HG02623 (cell line): ENCODE results near the gene MTOR.

Source experiments
- ATAC-seq: cut with Tn5 transposase; IDR thresholded peaks from one replicate; pipeline ENCODE4 v1.9.1; 2021; ENCODE audit warnings: moderate library complexity; ENCODE audit not compliant: unreplicated experiment

The MTOR gene

DNA sequence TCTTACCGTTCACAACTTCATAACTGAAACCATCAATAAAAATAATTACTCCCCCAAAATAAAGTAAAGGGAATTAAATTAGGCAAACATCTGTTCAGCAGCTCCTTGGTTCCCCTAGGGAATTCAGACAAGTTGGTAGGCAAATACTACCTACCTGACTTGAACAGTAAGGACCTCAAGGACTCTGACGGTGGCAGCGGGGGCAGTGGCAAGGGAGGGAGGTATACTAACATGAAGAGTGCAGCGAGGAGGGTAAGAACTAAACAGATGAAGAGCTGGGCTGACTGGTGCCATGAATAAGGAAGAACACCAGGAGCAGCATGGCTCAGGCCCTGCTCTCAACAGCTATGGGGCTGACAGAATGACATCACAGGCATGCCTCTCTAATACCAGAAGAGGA lies 33.1 kb downstream of the MTOR start:
- no peak for ATAC-seq

DNA sequence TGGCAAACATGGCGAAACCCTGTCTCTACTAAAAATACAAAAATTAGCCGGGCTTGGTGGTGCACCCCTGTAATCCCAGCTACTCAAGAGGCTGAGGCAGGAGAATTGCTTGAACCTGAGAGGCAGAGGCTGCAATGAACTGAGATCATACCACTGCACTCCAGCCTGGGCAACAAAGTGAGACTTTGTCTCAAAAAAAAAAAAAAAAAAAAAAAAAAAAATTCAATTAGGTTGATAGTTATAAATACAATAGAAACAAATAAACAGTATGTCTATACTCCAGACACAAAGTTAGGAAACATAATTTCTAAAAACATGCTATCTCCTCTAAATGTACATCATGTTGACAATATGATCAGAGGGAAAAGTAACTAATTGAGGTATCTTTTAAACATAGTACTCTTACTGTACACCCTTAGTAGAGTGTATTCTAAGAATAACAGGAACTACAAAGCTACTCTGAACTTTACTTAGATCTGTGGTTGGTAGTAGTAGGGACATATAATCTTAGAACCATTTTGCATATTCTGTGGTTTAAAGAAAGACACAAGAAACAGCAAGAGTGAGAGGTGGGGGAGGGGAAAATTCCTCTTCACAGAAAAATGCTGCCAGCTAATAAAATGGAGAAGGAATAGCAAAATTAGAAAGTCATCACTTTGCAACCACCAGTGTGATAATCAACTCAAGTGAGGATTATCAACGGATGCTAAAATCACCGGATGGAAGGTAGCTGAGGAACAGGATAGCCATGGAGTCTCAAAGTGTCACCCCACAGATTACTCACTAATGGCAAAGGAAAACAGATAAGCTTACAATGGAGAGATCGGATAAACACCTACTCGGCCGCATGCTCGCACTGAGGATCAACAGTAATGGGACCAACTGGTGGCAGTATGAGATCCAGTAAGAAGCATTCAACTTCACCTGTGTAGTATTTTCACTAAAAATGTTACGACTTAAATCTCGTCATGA lies 35.0 kb downstream of the MTOR start:
- ATAC-seq, result no peak

DNA sequence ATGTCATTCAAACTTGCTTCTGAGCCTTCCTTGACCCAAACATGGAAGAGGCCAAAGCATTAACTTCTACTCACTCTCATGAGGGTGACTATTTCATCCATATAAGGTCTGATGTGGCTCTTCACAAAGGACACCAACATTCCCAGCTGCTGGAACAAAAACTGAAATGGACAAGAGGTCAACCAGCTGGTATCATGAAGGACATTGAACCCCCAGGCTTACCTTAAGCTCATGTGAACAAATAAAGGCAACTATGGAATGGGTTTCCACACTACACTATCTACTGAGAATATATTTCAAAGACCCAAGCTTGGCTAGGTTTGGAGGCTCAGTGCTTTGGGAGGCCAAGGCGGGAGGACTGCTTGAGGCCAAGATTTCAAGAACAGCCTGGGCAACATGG lies 46.3 kb downstream of the MTOR start:
- no peak for ATAC-seq

DNA sequence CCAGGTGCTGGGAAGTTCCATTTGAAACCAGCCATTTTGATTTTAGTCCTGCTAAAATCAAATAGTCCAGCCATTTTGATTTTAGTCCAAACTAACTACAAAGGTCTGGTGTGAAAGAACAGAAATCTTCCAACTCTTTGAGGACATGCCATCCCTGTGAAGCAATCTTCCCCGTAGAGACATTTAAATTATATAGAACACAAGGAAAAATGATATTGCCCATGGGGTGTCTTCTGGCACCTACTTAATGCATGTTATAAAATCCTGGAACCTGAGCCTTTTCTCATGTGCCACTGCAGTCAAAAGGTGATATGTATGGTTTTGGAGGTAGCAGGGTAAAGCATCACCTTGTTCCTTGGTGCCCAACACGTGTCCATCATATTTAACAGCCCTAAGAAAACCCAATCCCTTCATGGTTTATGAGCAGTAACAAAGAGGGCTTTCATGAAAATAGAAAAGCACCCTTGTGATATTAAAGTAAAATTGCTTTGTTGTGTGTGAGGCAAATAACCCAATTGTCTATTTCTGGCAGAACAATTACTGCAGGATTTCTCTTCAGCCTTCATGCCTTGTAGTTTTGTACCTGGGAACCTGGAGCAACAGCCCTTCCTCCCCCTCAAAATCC lies 46.9 kb downstream of the MTOR start:
- ATAC-seq, result no peak

DNA sequence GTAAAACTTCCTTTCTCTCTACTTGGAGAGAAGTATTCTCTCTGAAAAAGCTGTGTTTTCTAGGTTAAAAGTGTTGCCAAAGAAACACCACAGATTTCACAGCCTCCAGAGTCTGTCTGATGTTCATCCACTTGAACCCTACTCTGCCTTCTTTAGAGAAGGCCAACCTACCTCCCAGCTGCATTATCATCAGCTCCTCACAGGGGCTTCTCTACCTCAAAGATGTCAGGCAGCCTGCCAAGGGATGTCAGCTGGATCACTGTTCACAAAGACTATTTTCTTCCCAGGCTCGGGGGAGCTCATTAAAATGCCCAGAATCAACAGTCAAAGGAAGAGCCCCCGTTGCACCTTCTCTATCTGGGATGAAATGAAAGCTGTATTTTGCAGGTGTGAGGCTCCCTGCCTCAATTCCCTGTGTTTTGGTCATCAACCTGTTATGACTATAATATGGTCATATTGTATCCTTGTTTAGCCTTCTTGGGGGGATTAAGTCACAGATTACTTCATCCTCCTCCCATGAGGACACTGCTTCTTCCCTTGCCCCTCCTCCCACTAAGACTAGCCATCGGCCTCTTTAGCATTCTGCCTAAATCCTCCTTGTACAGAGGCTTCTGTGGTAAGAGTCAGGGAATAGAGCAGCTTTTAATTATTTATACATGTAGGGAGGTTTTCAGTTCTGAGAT lies 47.5 kb downstream of the MTOR start:
- ATAC-seq, result no peak

DNA sequence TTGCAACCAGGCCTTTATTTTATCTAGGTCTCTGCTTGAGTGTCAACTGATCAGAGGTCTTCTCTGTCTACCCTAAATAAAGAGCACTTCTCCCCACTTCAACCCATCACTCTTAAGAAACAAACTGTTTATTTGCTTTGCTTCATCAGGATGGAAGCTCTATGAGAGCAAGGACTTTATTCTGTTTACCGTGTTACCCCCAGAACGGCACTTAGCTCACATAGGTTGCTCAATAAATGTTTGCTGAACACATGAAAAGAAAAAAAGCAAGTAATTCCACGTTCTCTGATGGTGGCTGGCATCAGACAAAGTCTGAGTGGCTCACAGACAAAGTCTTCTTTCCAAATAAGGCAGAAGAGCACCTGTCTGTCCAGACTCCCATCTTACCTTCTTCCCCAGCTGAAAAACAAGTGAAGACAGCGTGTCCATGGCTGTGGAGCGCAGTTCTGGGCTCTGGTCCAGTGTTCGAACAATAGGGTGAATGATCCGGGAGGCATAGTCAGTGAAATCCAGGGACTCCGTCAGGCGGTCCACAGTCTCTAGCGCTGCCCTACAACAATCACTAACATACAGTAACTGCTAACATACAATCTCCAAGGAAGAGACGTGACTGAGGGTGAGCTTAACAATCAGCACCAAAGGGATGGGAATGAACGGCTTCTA lies 50.3 kb downstream of the MTOR start:
- ATAC-seq, result no peak

DNA sequence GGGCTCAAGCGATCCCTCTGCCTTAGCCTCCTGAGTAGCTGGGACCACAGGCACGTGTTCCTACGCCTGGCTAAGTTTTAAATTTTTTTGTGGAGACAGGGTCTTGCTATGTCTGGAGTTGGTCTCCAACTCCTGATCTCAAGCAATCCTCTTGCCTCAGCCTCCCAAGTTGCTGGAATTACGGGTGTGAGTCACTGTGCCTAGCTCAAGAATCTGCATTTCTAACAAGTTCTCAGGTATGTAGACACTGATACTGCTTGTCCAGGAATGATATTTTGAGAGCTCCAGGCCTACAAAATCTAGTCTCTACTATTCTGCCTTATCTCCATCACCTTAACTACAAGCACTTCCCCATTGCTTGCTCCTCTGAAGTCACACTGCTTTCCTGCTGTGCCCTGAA lies 50.9 kb downstream of the MTOR start:
- no peak for ATAC-seq

DNA sequence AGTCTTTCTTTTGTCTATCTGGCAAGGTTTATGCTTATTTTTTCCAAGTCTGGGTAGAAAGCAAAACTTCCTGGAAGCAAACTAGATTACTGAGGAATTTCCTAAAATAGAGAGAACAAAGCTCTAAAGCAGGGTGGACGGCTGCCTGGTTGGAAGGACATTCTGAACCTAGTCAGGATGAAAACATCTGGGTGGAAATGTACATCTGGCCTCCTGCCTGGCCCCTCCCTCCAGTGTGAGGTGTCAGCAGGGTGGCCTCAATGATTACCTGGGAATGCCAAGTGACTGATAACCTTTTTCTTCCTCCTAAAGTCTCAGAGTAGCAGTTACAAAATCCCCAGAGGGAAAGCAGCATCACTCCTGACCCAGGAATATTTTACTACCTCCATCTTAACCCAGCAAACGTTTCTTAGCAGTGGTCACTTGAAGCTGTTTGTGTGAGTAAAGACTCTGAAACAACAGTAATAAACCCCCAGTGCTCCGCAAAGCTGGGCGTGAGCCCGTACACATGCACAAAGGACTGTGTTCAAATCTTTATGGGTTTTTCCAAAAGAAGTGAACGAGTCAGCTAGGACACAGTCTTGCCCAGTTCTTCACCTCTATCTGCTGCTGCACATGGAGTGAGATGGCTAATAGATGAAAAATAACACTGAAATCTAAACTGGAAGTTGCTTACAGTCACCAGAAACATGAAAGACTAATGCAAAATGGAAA lies 54.3 kb downstream of the MTOR start:
- ATAC-seq, result no peak

DNA sequence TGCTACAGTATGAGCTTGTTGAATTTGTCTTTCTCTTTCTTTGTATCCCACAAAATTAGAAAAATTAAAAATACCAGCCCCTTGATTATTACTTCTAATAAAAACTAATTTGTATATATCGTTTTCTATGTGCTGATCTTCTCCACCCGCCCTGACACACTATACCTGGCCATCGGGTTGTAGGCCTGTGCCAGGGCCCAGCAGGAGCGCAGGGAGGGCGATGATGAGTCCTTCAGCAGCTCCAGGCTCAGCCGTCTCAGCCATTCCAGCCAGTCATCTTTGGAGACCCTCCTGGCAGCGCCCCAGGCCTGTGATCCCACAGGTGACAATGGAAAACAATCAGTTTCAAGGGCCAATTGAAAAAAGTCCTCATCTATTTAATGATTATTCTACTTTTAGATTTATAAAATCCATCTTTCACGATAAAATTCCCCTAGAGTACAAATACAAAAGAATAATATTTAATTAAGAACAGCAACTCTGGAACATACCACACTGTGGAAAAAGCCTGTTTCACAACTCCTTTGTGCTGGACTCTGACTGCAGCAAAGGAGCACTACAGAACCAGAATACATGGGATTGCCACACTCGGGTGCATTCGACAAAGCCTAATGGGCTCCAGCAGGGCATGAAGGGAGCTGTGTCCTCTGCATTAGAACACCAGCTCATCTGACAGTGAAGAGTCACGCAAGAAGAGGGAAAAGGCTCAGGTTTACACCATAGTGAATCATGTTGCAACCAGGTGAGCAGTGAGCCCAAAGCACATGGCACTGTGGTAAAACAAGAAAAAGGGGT lies 57.8 kb downstream of the MTOR start:
- ATAC-seq, result no peak

DNA sequence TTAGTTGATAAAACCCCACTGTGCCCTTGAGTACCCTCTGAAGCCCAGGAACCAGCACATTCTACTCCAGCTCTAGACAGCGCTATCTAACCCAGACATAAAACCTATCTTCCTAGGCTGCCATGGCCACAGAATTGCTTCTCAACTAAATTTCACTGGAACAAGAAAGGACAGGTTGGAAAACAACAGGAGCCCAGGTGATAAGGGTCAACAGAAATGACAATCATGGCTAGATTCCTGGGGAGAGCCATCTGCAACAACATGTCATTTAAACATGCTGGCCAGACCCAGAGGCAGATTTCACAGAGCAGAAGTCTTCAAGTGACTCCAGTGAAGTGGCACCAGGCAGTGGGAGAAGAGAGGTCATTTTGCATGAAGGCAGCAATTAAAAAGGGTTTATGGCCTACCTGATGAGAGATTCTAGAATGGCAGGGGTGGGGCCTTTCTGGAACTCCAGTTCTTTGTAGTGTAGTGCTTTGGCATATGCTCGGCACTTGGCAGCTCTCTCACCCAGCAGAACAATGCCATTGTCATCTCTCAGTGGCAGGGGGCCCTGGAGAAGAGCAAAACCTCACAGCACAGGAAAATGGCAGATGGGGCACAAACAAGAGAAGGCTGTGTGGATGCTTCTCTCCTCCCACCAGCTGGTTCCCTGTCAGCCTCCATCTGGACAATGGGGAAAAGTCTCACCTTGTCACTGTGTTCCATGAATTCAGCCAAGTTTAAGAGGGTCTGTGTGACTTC lies 63.3 kb downstream of the MTOR start:
- no peak for ATAC-seq

DNA sequence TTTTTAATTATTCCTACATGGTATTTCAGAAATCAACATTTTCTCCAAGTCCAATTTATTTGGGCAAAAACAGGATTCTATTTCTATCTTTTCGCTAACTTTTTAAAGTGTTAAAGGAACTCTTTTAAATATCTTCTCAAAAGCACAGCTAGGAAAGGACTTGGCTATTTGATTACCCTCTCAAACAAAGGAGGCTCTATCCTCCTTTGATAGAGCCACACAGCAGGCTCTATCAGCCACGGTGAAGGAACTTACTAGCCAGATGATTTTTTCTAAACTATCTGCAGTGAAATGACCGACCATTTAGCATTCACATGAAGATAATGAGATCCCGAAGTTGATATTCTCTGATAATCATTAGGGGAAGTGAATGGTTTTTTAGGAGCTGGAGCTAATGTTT lies 64.1 kb downstream of the MTOR start:
- no peak for ATAC-seq

DNA sequence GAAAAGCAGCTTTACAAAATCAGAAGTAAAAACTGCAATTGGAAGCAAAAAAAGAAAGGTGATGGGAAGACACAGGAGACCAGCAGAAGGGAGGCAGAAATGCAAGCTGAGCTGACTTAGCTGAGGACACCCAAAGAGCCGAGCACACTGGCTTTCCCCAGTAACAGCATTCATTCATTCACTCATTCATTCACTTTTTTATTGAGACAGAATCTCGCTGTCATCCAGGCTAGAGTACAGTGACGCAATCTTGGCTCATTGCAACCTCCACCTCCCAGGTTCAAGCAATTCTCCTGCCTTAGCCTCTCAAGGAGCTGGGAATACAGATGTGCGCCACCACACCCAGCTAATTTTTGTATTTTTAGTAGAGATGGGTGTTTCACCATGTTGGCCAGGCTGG lies 65.0 kb downstream of the MTOR start:
- ATAC-seq, result no peak

DNA sequence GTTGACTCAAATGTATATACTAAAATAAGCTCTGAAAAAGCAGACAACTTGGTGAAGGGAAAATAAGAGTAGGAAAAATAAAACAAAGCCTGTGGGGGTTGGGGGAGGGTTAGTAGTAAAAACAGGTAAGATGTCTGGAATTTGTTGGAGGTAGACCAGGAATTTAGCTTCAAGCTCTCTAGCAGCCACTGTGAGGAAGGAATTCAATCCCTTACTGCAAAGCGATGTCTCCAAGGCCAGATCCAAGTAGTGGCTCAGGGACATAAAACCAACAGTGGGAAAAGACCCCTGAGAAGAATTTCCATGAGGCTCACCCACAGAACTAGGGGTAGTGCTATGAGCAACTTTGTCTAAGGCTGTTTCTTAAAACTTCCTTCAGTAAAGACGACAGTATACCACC lies 65.4 kb downstream of the MTOR start:
- ATAC-seq, result no peak

DNA sequence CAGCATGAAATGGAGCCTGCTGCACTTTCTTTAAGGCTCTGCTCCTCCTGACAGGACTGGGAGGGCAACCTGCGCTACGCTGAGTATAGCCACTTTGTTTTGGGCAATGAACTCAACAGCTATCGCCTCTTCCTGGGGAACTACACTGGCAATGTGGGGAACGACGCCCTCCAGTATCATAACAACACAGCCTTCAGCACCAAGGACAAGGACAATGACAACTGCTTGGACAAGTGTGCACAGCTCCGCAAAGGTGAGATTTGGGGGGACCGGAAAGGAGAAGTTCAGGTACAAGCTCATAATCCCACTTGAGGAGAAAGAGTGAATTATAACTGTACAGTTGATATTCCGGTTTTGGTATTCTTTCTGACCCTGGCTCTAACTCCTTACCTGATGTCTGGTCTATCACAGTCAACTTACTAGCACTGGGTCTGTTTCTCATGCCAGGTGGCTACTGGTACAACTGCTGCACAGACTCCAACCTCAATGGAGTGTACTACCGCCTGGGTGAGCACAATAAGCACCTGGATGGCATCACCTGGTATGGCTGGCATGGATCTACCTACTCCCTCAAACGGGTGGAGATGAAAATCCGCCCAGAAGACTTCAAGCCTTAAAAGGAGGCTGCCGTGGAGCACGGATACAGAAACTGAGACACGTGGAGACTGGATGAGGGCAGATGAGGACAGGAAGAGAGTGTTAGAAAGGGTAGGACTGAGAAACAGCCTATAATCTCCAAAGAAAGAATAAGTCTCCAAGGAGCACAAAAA lies 67.8 kb downstream of the MTOR start:
- ATAC-seq, result no peak

DNA sequence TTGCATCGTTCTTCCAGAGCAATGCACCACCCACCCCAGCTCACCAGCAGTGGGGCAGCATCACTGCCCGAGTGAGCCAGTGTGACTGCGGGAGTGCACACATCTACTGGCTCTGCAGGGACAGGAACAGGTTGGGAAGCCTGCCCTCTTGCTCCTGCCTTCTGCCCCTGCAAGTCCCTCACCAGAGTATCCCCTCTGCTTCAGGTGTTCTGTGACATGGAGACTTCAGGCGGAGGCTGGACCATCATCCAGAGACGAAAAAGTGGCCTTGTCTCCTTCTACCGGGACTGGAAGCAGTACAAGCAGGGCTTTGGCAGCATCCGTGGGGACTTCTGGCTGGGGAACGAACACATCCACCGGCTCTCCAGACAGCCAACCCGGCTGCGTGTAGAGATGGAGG lies 69.0 kb downstream of the MTOR start:
- ATAC-seq, result no peak

DNA sequence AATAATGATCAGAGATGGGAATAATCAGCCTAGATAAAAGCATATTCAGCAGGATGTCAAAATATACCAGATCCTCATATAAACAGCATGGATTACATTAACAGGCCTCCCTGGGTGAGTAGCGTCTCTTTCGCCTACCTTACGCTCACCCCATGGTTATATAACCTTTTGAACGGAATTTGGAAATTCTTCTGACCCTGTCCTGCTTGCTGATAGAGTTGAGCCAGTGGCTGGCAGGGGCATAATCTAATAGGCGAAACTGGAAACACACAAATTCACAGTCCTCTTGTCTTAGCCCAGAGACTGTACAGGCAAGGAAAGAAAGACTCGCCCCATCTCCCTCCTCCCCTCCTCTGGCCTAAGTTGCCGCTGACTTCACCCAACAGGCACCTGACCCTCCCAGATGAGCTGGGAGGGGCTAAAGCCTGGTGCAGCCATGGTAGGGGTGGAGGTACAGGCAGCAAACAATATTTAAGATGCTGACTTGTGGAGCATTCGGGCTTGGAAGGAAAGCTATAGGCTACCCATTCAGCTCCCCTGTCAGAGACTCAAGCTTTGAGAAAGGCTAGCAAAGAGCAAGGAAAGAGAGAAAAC lies 73.4 kb downstream of the MTOR start, which contains the start of gene ANGPTL7:
TSS of gene ANGPTL7 (plus strand) at position 498 of the 594 bp plus-strand sequence. CDS start 225 bp downstream, outside the sequence.
- no peak for ATAC-seq

DNA sequence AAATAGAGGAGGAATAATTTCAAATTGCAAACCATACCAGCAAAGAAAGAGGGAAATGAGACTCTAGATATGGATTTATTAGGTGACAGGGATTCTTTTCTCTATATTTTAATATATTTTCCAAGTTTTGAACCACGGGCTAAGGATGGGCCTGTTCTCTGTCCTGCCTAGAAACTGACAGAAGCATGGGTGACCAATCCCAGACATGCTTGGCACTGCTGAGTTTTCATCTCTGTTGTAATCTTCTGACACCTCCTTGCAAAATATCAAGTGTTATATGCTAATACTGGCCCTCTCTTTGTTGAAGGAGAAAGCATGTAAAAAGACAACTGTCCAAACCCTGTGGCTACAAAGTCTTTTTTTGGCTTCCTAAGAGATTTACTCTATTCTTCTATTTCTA lies 74.0 kb downstream of the MTOR start:
- no peak for ATAC-seq

DNA sequence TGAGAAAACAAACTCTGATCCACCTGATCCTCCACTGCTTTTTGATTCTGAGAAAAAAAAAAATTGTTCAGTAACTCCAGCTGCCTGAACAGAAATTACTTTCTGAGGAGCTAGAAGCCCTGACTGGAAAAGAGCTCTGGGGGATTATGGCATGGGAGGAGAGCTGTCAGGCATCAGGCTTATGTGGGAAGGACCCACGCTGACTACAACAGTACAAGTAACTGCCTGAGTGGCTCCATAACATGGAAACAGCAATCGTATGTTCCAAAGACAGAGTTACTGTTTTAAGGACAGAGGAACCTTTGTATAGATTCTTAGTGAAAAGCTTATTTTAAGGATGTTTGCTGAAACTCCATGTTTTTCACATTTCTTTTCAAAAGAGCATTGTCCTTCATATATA lies 74.4 kb downstream of the MTOR start:
- no peak for ATAC-seq
